K562 treated with DMSO at 1 percent for 24 hours (cell line): Measurements from ENCODE around the gene PPARG. TPM values are rescaled to one million over a fixed set of nuclear protein-coding genes. Genes with fewer than 3 reads are reported as not detected.

Experiments
- total RNA-seq: library from RNA; unstranded; fragments of 300-600 nt; gene quantifications from 2 replicates; pipeline ENCODE4 v1.2.3, GENCODE V29; 2022; ENCODE audit warnings: low read depth; ENCODE audit not compliant: insufficient read depth

PPARG gene
- not detected in 2 replicates for total RNA-seq

GRCh38 chr3:12288182-12289129 is at the start of gene PPARG:
Gene PPARG (plus strand): TSS chr3:12289070. CDS start chr3:12379712, 90,642 bp downstream.

Other genes starting within 250 kb of the PPARG start
- 0.28 TPM in 1 of 2 replicates, not detected in the other for gene TIMP4, start 130.2 kb upstream of the PPARG start, total RNA-seq
- 7.5 and 10.2 TPM in 2 replicates for gene TSEN2, start 195.4 kb downstream of the PPARG start, total RNA-seq